RWPE1 (cell line): ENCODE measurements around the gene INPP5A.

Experiments used
- CTCF ChIA-PET: fragments of 350-600 bp; sonication (Branson Sonifier 250); formaldehyde crosslinking; extraction: SDS; loops from one replicate; lab custom pipeline; 2021; lab: Yijun Ruan, JAX
- POLR2A ChIA-PET: fragments of 400-600 bp; formaldehyde crosslinking; extraction: SDS; loops from one replicate; lab custom pipeline; 2020; ENCODE audit warnings: antibody characterized with exemption; ENCODE audit not compliant: low non-redundant PET; lab: Yijun Ruan, JAX
- DNase-seq: peaks from one replicate; pipeline ENCODE4 v3.0.0; 2012; ENCODE audit warnings: low spot score
- H3K27ac ChIP-seq: fragments of 450-650 bp; 2 replicates; pipeline ENCODE4 v1.5.1; 2017
- TF ChIP-seq, protein P1 (sequence below): fragments of 450-650 bp; conservative IDR thresholded peaks from 2 replicates; pipeline ENCODE4 v1.5.1; 2017; ENCODE audit warnings: low read depth, mild to moderate bottlenecking

INPP5A gene

DNA sequence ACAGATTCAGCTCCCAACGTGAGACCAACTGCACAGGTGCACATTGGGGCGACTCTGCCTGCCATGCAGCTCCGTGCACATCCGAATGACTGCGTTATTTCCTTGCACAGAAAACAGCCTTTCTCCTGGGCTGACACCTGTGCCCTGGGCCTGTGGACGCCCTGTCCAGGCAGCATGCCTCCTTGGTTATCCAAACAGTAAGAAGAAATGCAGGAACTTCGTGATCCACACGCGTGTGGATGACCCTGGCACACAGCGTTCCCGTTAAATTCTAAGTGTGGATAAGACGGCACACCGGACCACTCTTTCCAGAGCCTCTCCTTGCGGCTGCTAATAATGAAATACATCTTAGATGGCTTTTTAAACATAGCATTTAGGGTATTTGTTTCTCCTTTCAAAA, 208.8 kb downstream of the INPP5A start:
- H3K27ac ChIP-seq: no peak overlapping the region
- CTCF ChIA-PET: no interaction called here
- no peak for DNase-seq
- POLR2A ChIA-PET: no interaction called here
- TF ChIP-seq, protein P1, sequence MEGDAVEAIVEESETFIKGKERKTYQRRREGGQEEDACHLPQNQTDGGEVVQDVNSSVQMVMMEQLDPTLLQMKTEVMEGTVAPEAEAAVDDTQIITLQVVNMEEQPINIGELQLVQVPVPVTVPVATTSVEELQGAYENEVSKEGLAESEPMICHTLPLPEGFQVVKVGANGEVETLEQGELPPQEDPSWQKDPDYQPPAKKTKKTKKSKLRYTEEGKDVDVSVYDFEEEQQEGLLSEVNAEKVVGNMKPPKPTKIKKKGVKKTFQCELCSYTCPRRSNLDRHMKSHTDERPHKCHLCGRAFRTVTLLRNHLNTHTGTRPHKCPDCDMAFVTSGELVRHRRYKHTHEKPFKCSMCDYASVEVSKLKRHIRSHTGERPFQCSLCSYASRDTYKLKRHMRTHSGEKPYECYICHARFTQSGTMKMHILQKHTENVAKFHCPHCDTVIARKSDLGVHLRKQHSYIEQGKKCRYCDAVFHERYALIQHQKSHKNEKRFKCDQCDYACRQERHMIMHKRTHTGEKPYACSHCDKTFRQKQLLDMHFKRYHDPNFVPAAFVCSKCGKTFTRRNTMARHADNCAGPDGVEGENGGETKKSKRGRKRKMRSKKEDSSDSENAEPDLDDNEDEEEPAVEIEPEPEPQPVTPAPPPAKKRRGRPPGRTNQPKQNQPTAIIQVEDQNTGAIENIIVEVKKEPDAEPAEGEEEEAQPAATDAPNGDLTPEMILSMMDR: no peak

DNA sequence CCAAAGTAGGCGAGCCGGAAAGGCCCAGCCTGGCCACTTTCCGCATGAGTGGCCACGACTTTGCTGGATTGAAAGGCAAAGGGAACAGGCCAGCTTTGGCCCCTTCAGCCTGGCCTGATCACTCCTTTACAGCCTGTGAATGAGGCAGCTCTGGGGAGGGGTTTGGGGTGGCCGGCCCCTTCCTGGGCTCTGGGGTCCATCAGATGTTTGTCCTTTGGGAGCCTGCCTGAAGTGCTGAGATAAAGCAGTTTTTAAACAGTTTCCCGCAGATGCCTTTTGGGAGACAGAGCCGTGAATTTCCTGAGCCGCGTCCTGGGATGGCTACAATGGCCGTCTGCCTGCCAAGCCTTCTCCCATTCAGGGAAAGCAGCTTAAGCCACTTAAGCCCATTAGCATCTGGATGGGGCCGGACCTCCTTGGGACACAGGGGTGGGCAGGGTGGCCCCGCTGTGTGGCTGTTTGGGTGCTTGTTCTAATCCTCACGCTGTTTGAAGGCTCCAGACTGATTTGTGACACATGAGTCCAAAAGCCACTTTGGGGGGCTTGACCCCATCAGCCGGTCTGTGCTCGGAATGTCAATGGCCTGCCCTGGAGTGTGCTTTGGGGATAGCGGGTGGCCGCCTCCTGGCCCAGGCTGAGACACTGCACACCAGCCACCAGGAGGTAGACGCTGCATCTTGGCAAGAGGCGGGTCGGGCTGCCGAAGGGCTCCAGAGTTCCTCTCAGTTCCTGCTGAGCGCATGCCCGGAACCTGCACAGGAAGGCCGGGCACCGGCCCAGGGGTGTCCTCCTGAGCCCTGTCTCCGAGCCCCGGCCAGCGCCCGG, 209.4 kb downstream of the INPP5A start:
- no peak overlapping the region for H3K27ac ChIP-seq
- TF ChIP-seq, protein P1: no peak
- DNase-seq: no peak
- ChIA-PET CTCF (no interaction called here), POLR2A (no interaction called here)

DNA sequence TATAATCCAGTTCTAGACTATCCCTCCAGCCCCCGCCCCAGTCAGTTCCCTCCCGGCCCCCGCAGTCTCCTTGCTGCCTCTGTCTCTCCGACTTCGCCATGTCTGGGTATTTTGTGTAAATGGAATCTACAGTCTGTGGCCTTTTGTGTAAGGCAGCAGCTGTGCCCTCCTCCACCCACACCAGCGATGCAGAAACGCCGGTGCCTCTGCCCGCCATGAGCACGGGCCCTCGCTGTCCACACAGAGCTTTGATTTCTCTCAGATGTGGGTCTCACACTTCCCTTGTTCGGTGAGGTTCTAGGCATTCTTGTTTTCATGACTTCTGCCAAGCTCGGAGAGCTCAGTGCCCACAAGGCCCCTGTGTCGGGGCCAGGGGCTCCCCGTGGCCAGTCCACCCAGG, 210.5 kb downstream of the INPP5A start:
- ChIA-PET CTCF (no interaction called here), POLR2A (interaction anchor here (0.6 kb wide), 1 partner anchor 161 kb away, joined by 4 read pairs; no protein-coding TSS in a partner anchor)
- TF ChIP-seq, protein P1: no peak
- H3K27ac ChIP-seq: no peak overlapping the region
- DNase-seq: no peak

DNA sequence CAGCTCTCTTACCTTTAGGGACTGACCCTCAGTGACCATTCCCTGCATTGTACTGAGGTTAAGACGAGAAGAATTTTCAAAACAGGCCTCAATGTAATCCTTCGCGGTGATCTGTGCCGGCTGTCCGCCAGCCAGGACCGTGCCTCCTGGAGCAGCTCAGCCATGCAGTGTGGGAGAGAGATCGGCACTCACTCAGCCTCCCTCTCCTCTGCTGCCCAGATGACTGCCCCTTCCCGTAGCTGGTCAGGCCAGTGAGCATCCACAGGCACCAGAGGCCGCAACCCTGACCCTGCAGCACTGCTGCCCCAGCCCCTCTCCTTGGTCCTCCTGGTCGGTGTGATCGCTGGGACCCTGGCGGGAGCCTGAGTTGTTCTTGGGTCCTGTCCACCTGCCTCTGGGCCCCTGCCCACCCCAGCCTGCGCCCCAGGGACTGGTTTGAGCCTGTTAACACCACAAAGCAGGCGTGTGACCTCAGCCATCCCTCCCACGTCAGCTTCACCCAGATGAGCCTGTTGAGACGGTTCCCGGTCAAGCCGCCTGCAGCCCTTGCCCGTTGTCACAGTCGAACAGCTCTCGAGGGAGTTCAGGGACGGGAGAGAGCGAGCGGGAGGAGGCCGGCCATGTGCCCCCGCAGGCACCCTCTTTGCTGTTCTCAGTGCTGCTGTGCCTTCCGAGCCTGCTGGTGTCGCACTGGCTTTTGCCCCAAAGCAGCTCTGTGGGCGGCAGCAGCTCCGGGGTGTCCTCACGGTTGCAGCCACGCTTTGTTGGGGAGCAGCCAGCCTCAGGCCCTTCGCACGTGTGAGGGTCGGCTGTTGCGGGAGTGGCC, 211.2 kb downstream of the INPP5A start:
- ChIA-PET CTCF (interaction anchor here (1.0 kb wide), 1 partner anchor 94 kb away, joined by 3 read pairs; no protein-coding TSS in a partner anchor), POLR2A (interaction anchor here (0.6 kb wide), 1 partner anchor 161 kb away, joined by 4 read pairs; no protein-coding TSS in a partner anchor)
- TF ChIP-seq, protein P1: no peak
- no peak for DNase-seq
- no peak overlapping the region for H3K27ac ChIP-seq

DNA sequence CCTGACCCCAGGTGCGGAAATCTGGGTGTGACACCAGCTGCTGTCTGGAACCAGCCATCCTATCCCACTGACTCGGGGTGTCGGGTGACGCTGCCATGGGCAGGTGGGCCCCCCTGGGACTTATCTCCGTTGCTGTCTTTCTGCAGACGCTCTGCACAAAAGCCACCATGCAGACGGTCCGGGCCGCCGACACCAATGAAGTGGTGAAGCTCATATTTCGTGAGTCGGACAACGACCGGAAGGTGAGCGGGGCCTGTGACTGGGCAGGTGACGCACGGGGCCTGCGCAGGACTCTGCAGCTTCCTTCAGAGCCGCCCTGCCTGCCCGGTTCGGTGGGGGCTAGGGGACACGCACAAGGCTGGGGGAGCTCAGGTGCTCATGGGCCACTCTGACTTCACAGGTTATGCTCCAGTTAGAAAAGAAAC, 211.8 kb downstream of the INPP5A start:
- CTCF ChIA-PET: interaction anchor here (1.0 kb wide), 1 partner anchor 95 kb away, joined by 3 read pairs; no protein-coding TSS in a partner anchor
- POLR2A ChIA-PET: no interaction called here
- TF ChIP-seq, protein P1: no peak

DNA sequence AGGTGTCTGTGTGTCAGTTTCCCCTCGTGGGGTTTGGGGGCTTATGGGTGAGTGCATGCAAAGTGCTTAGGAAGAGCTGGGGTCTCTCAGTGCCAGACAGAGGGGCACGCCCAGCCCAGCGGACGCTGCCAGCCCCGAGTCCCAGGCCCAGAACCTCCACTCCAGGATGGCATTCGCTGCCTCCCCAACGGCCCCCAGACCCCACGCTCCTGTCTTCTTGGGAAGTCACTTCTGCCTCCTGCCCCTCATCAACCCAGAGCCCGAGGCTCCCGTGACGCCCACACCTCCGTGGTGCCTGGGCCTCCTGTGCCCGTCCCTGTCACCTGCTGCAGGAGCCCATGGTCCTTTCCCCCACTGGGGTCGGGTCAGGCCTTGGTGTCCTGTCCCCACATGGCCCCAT, 213.3 kb downstream of the INPP5A start:
- no peak for DNase-seq
- POLR2A ChIA-PET: no interaction called here
- TF ChIP-seq, protein P1: no peak
- no peak overlapping the region for H3K27ac ChIP-seq
- CTCF ChIA-PET: no interaction called here

More for the DNA sequence above, 211.8 kb downstream of the INPP5A start:
- DNase-seq: no peak
- no peak overlapping the region for H3K27ac ChIP-seq
